GM12864 (cell line): Measurements from ENCODE around the gene POLR1E.

Source experiments
- DNase-seq: peaks from one replicate; pipeline ENCODE4 v3.0.0-alpha.2; 2011; ENCODE audit warnings: low read depth
- H3K4me3 ChIP-seq: 2 replicates; pipeline ENCODE4 v1.5.1; 2011; ENCODE audit warnings: mild to moderate bottlenecking, low read depth, low read length, control low read depth
- TF ChIP-seq, protein P1 (sequence below): IDR thresholded peaks from 2 replicates; pipeline ENCODE4 v1.5.1; 2011; ENCODE audit warnings: low read depth, mild to moderate bottlenecking, moderate library complexity, low read length, control low read depth, inconsistent platforms; ENCODE audit errors: missing control alignments

The POLR1E gene

DNA sequence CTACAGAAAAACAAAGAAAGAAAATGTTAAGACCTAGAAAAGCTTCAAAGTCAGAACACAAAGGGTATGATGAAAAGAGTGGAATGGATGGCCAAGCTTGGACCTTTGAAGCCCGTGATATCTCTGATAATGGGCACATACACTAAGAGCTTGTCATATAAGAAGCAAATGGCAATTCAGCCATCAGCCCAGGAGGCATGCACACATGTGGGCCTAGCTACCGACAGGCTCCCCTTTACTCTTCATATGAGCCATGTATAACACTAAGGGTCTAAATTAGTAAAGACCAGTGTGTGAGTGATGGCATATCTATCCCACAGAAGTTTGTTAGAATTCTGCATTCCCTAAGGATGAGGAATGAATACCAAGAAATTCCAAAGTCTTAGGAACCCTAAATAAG, 43.2 kb upstream of the POLR1E start:
- no peak overlapping the region for H3K4me3 ChIP-seq
- TF ChIP-seq, protein P1, sequence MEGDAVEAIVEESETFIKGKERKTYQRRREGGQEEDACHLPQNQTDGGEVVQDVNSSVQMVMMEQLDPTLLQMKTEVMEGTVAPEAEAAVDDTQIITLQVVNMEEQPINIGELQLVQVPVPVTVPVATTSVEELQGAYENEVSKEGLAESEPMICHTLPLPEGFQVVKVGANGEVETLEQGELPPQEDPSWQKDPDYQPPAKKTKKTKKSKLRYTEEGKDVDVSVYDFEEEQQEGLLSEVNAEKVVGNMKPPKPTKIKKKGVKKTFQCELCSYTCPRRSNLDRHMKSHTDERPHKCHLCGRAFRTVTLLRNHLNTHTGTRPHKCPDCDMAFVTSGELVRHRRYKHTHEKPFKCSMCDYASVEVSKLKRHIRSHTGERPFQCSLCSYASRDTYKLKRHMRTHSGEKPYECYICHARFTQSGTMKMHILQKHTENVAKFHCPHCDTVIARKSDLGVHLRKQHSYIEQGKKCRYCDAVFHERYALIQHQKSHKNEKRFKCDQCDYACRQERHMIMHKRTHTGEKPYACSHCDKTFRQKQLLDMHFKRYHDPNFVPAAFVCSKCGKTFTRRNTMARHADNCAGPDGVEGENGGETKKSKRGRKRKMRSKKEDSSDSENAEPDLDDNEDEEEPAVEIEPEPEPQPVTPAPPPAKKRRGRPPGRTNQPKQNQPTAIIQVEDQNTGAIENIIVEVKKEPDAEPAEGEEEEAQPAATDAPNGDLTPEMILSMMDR: no peak
- DNase-seq: no peak

DNA sequence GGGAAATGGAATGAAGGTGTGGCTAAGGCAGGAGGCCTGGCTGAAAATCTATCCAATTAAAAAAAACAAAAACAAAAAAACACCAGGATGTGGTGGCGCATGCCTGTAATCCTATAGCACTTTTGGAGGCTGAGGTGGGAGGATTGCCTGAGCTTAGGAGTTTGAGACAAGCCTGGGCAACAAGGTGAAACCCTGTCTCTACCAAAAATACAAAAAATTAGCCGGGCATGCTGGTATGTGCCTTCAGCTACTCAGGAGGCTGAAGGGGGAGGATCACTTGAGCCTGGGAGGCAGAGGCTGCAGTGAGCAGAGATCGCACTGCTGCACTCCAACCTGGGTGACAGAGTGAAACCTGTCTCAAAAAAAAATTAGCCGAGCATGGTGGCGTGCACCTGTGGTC, 42.2 kb upstream of the POLR1E start:
- DNase-seq: no peak
- no peak overlapping the region for H3K4me3 ChIP-seq
- TF ChIP-seq, protein P1: no peak

DNA sequence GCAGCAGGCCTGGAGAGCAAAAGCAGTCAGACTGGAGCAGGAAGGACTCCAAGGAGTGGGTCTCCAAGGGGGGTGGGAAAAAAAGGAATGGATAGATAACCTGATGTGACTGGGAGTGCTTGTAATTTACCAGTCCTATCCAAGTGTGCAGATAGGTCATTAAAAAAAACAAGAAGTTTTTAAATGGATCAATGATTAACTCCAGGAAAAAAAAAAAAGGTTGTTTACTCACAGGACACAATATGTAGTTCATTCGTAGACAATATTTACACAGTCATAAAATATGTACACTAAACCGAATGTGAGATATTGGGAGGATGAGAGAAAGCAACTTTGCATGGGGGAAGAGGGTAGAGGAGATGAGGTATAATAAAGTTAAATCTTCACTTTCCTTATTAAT, 40.9 kb upstream of the POLR1E start:
- DNase-seq: no peak
- TF ChIP-seq, protein P1: no peak
- no peak overlapping the region for H3K4me3 ChIP-seq

DNA sequence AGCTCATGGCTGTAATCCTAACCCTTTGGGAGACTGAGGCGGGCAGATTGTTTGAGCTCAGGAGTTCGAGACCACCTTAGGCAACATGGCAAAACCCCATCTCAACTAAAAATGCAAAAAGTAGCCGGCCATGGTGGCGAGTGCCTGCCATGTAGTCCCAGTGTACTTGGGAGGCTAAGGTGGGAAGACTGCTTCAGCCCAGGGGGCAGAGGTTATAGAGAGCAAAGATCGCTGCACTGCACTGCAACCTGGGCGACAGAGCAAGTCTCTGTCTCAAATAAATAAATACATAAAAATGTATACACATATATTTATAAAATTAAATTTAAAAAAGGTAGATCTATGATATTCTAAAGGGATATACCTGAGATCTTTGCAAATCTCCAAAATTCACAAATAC, 39.9 kb upstream of the POLR1E start:
- no peak overlapping the region for H3K4me3 ChIP-seq
- DNase-seq: no peak
- TF ChIP-seq, protein P1: no peak

DNA sequence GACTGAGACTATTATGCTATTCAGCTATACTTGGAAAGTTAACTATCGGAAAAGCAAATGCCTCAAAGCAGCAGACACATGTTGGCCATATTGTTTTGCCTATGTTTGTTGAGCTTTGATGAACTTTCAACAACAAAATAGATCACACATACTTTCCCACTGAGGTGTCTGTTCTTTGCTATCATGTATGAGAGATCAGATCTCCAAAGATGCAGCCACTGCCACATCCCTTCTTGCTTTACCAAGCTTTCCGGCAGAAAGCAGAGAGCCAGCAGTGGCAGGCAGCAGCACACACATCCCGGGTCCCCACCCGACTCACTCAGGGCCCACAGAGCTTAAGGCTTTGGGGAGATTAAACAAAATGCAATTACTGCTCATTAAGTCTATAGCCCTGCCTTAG, 39.3 kb upstream of the POLR1E start:
- no peak for DNase-seq
- TF ChIP-seq, protein P1: no peak
- H3K4me3 ChIP-seq: no peak overlapping the region

DNA sequence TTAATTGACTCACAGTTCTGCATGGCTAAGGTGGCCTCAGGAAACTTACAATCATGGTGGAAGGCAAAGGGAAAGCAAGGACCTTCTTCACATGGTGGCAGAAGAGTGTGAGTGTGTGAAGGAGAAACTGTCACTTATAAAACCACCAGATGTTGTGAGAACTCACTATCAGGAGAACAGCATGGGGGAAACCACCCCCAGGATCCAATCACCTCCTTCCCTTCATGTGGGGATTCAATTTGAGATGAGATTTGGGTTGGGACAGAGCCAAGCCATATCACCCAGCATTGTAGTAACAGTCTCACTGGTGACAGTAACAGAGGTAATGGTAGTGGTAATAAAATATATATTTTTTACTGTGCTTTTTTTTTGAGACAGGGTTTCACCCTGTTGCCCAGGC, 38.6 kb upstream of the POLR1E start:
- no peak for DNase-seq
- no peak overlapping the region for H3K4me3 ChIP-seq
- TF ChIP-seq, protein P1: no peak

DNA sequence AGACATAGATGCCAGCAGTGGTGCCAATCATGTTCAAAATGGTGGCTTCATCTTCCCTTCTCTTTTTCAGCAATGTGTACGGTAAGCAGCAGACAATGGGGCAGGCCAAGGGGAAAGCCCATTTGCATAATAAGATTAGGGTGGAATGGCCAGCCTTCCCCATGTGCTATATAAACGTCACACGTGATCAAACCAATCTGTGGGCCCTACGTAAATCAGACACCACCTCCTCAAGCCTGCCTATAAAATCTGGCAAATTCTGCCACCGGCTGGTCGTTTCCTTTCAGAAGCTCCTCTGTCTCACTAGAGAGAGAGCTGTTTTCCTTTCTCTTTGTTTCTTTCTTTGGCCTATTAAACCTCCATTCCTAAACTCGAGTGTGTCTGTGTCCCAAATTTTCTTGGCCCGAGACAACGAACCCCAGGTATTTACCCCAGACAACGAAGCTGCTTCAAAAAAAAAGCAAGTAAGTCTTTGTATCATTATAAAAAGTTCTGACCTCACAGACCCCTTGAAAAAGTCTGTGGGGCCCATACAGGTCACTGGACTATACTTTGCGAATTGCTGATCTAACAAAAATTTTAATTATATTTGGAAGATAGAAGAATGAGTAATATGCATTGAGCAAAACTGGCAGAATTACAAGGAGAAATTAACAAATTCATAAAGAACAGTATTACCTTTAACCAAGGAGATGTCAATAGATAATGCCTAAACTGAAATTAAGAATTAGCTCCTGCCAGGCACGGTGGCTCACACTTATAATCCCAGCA, 35.7 kb upstream of the POLR1E start:
- TF ChIP-seq, protein P1: no peak
- no peak overlapping the region for H3K4me3 ChIP-seq
- DNase-seq: no peak
